B cell (primary cell): ENCODE results near the gene TOM1L2.

ENCODE experiments used
- CTCF ChIP-seq: fragments of 200-600 bp; IDR thresholded peaks from one replicate; pipeline ENCODE4 v1.8.0; 2022; ENCODE audit warnings: antibody characterized with exemption, mild to moderate bottlenecking
- EZH2 ChIP-seq: IDR thresholded peaks from 2 replicates; pipeline ENCODE4 v1.6.1; 2012; ENCODE audit warnings: borderline replicate concordance, low read depth, mild to moderate bottlenecking, moderate library complexity, low read length; ENCODE audit not compliant: insufficient read depth, poor library complexity, severe bottlenecking

- TF ChIP-seq EZH2, result no peak
- TF ChIP-seq CTCF, result no peak
Measured at GRCh38 chr17:17814162-17815061, 157.8 kb downstream of the TOM1L2 start.
